OCI-LY3 (cell line): ENCODE data around the gene CMKLR1.

Experiments
- H2AFZ ChIP-seq: fragments of 200-600, 300-600 bp; shearing (Covaris generic); 2 replicates; pipeline ENCODE4 v1.6.0; 2014; ENCODE audit warnings: antibody characterized with exemption, low read depth, low read length
- H3K27ac ChIP-seq: fragments of 200-600, 300-600 bp; sonication (generic); 2 replicates; pipeline ENCODE4 v1.5.1; 2014; ENCODE audit warnings: mild to moderate bottlenecking, low read length, moderate library complexity, mixed read lengths
- H3K27me3 ChIP-seq: fragments of 200-600, 300-600 bp; sonication (generic); 2 replicates; pipeline ENCODE4 v1.6.1; 2014; ENCODE audit warnings: low read depth, low read length, mixed read lengths
- H3K36me3 ChIP-seq: fragments of 200-600, 300-600 bp; sonication (generic); replicated peaks from 2 replicates; pipeline ENCODE3; 2014; ENCODE audit warnings: low read depth, low read length, mixed read lengths
- H3K4me1 ChIP-seq: fragments of 300-600, 200-600 bp; sonication (generic); 2 replicates; pipeline ENCODE4 v1.6.1; 2014; ENCODE audit warnings: low read length, mixed read lengths
- H3K4me2 ChIP-seq: fragments of 200-600, 300-600 bp; sonication (generic); 2 replicates; pipeline ENCODE4 v1.6.1; 2014; ENCODE audit warnings: low read length, mixed read lengths
- H3K4me3 ChIP-seq: fragments of 300-600, 200-600 bp; sonication (generic); 2 replicates; pipeline ENCODE4 v1.5.1; 2014; ENCODE audit warnings: antibody characterized with exemption, mild to moderate bottlenecking, low read length, moderate library complexity
- H3K79me2 ChIP-seq: fragments of 300-600, 200-600 bp; shearing (Covaris generic); 2 replicates; pipeline ENCODE4 v1.6.1; 2014; ENCODE audit warnings: mild to moderate bottlenecking, low read length, mixed read lengths
- H3K9ac ChIP-seq: fragments of 300-600, 200-600 bp; shearing (Covaris generic); 2 replicates; pipeline ENCODE4 v1.6.0; 2014; ENCODE audit warnings: mild to moderate bottlenecking, low read length, moderate library complexity
- H3K9me3 ChIP-seq: fragments of 200-600, 300-600 bp; shearing (Covaris generic); 2 replicates; pipeline ENCODE4 v1.6.1; 2014; ENCODE audit warnings: low read length, mixed read lengths; ENCODE audit not compliant: insufficient read depth
- H4K20me1 ChIP-seq: fragments of 200-600, 300-600 bp; sonication (generic); 2 replicates; pipeline ENCODE4 v1.6.1; 2016; ENCODE audit warnings: low read length, mixed read lengths; ENCODE audit not compliant: insufficient read depth
- CTCF ChIP-seq: fragments of 200-600, 300-600 bp; sonication (generic); IDR thresholded peaks from 2 replicates; pipeline ENCODE4 v1.5.1; 2014; ENCODE audit warnings: antibody characterized with exemption, low read length, low read depth
- EZH2phosphoT487 ChIP-seq: fragments of 200-600 bp; shearing (Covaris generic); IDR thresholded peaks from 2 replicates; pipeline ENCODE4 v1.6.1; 2018; ENCODE audit warnings: antibody characterized with exemption, mixed run types, low read depth

The CMKLR1 gene

GRCh38 chr12:108322998-108323397 lies 16.1 kb downstream of the CMKLR1 start:
- Histone ChIP-seq H3K4me1 (peaks cover 27% of the 10 kb centered on the region), H3K9me3 (no peaks in the 10 kb centered on the region), H3K4me3 (no peak overlapping the region), H2AFZ (no peak overlapping the region), H3K27me3 (peaks cover 61% of the 10 kb centered on the region), H3K27ac (no peak overlapping the region), H3K4me2 (no peak overlapping the region), H4K20me1 (peaks cover 12% of the 10 kb centered on the region; the same call in 1 of the 2 replicates), H3K79me2 (no peaks in the 10 kb centered on the region), H3K9ac (no peak overlapping the region), H3K36me3 (no peaks in the 10 kb centered on the region)
- TF ChIP-seq CTCF (no peak), EZH2phosphoT487 (no peak)

DNA sequence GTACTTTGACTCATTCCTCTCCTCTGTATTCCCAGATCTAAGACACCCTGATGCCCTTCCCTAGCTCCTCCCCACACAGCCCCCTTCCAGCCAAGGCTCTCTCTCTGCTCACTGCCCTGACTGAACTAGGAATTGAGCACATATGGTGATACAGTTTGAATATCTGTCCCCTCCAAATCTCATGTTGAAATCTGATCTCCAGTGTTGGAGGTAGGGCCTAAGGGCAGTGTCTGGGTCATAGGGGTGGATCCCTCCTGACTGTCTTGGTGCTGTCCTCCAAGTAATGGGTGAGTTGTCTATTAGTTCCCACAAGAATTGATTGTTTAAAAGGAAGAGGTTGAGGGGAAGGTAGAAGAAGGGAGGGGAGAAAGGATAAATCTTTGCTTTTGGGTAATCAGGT lies 17.4 kb downstream of the CMKLR1 start:
- H3K79me2 ChIP-seq = no peaks in the 10 kb centered on the region
- no peak overlapping the region for H2AFZ ChIP-seq
- no peak overlapping the region for H3K4me3 ChIP-seq
- H3K27ac ChIP-seq = no peak overlapping the region
- peaks cover 12% of the 10 kb centered on the region; the same call in 1 of the 2 replicates for H4K20me1 ChIP-seq
- no peak for TF ChIP-seq CTCF
- TF ChIP-seq EZH2phosphoT487 = no peak
- no peak overlapping the region for H3K4me2 ChIP-seq
- H3K9ac ChIP-seq = no peak overlapping the region
- H3K36me3 ChIP-seq = no peaks in the 10 kb centered on the region
- no peaks in the 10 kb centered on the region for H3K9me3 ChIP-seq
- peaks cover 58% of the 10 kb centered on the region for H3K27me3 ChIP-seq
- H3K4me1 ChIP-seq = peaks cover 27% of the 10 kb centered on the region

DNA sequence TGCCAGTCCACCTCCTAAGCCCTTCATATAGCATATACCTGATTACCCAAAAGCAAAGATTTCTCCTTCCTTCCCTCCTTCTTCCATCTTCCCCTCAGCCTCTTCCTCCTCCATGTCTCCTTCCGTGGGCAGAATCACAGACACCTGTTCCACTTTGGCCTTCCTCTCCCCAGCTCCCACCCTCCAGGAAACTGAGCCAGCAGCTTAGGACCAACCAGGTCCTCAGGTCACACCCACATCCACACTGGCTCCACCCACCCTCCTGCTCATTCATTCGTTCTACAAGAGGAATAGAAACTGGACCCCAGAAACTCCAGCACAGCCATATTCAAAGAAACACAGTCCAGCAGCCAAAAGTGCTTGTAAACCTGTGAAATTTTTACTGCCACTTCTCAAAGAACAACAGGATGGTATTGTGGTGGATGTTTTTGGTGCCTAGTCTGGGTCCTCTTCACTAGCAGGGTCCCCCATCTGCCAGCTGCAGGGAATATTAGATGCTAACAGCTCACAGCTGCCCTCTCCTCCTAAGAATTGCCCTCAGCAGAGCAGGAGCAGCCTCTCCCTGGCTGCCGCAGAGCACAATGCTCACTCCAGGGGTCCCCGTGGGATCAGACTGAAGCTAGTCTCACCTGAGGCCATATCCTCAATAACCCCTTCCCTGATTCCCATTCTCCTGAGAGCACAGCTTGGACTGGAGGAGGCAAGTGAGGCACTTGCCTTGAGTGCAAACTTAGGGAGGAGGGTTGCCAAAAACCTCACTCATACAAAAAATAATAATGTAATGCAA lies 18.4 kb downstream of the CMKLR1 start:
- Histone ChIP-seq H3K9ac (no peak overlapping the region), H3K27ac (no peak overlapping the region), H3K4me3 (peak overlapping the region; percentile 27; the same call in 1 of the 2 replicates), H3K4me2 (peak overlapping the region; percentile 54), H3K36me3 (no peaks in the 10 kb centered on the region), H3K4me1 (peaks cover 28% of the 10 kb centered on the region), H4K20me1 (peaks cover 8% of the 10 kb centered on the region; the same call in 1 of the 2 replicates), H3K79me2 (no peaks in the 10 kb centered on the region), H2AFZ (no peak overlapping the region), H3K9me3 (no peaks in the 10 kb centered on the region), H3K27me3 (peaks cover 48% of the 10 kb centered on the region)
- TF ChIP-seq CTCF (no peak), EZH2phosphoT487 (no peak)

DNA sequence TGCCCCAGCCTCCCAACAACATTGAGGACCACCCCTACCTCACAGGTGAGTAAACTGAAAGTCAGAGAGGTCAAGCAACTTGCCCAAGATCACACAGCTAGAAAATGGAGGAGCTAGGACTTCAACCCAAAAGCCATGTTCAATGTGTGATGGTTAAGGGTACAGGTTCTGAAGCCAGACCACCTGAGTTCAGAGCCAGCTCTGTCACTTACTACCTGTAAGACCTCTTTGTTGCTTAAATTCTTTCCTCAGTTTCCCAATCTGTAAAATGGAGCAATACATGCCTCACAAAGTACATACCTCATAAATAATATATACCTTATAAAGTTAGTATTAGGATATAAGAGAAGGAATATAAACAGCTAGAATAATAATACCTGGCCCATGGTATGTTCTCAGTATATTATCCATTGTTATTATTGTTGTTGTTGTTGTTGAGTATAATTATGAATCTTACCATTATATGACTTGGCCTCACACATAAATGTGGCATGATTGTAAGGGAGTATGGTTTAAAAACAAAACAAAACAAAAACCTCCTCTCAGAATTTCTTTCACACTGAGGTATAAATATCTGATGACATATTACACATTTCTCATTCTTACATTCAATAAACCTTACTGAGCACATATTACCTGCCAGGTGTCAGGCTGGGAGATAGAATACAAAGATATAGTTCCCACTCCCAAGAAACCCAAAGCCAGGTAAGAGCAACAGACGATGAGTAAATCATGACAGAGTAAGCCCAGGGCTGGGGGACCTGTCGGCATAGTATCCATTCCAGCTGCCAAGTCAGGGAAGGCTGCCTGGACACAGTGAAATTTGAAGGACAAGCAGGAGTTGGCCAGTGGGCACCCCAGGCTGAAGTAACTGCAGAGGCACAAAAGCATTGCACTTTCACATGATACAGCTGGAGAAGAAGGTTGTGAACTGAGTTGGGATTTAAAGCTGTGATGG lies 19.6 kb downstream of the CMKLR1 start:
- H2AFZ ChIP-seq = no peak overlapping the region
- no peak for TF ChIP-seq EZH2phosphoT487
- TF ChIP-seq CTCF = no peak
- peaks cover 25% of the 10 kb centered on the region for H3K4me1 ChIP-seq
- no peak overlapping the region for H3K27ac ChIP-seq
- H3K27me3 ChIP-seq = peaks cover 36% of the 10 kb centered on the region
- no peaks in the 10 kb centered on the region for H3K36me3 ChIP-seq
- no peaks in the 10 kb centered on the region for H3K9me3 ChIP-seq
- no peaks in the 10 kb centered on the region for H3K79me2 ChIP-seq
- H3K4me3 ChIP-seq = no peak overlapping the region
- peaks cover 1% of the 10 kb centered on the region; the same call in 1 of the 2 replicates for H4K20me1 ChIP-seq
- no peak overlapping the region for H3K9ac ChIP-seq
- no peak overlapping the region for H3K4me2 ChIP-seq
